ENCODE results near the gene LMO3.

LMO3 gene

DNA sequence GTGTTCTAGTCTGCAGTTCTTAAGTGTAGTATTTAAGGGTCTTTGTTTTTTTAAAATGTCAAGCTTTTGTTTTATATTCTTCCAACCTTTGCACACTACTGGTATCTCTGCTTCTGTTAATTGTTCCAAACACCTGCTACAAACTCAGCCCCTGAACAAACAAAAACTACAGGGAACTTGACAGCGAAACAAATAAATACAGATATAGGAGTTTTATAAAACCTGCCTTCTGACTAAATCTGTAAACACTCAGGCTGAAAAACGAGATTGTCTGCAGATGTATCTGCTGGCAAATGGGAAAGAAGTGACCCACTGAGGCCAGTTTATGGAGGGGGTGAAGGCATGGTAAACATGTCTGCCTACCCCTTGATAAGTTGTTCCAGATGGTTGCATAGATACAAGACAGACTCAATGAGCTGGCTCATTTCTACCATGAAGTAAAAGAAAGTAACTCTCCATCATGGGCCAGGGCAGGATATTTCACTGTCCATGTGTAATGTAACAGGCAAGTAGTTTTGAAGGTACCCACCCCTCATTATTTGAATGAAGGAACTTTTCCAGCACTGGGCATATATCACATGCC lies 75.6 kb downstream of the LMO3 start:
- POLR2A ChIA-PET = no interaction called here
- CTCF ChIA-PET = no interaction called here
- no peak for DNase-seq (ENCODE audit: low read depth, low spot score)
- H3K4me3 ChIP-seq (ENCODE audit: low read depth, low read length) = no peak overlapping the region
- TF ChIP-seq, protein P1, sequence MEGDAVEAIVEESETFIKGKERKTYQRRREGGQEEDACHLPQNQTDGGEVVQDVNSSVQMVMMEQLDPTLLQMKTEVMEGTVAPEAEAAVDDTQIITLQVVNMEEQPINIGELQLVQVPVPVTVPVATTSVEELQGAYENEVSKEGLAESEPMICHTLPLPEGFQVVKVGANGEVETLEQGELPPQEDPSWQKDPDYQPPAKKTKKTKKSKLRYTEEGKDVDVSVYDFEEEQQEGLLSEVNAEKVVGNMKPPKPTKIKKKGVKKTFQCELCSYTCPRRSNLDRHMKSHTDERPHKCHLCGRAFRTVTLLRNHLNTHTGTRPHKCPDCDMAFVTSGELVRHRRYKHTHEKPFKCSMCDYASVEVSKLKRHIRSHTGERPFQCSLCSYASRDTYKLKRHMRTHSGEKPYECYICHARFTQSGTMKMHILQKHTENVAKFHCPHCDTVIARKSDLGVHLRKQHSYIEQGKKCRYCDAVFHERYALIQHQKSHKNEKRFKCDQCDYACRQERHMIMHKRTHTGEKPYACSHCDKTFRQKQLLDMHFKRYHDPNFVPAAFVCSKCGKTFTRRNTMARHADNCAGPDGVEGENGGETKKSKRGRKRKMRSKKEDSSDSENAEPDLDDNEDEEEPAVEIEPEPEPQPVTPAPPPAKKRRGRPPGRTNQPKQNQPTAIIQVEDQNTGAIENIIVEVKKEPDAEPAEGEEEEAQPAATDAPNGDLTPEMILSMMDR (IDR thresholded peaks at IDR 0.05; ENCODE audit: insufficient read depth, low read length, missing control alignments) = no peak

DNA sequence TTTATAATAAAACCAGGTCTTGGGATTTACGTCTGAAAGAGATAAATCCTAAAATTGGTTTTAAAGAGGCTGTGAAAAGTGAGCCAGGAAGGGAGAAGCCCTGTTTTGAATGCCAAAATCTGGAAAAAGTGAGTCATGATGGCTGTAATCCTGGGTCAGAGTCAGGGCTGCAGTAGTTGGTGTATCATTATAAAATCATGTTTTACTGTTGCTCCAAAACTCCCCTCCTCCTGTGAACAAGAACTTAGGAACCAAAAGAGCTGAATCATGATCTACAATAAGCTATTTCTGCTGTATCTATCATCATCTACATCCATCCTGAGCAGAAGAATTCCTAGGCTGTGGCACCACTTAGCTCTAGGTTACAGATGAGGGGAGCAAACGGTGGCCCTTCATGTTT lies 79.3 kb downstream of the LMO3 start:
- TF ChIP-seq, protein P1 (IDR thresholded peaks at IDR 0.05; ENCODE audit: insufficient read depth, low read length, missing control alignments) = no peak
- POLR2A ChIA-PET = no interaction called here
- CTCF ChIA-PET = no interaction called here
- DNase-seq (ENCODE audit: low read depth, low spot score) = peak; percentile 2
- H3K4me3 ChIP-seq (ENCODE audit: low read depth, low read length) = no peak overlapping the region

DNA sequence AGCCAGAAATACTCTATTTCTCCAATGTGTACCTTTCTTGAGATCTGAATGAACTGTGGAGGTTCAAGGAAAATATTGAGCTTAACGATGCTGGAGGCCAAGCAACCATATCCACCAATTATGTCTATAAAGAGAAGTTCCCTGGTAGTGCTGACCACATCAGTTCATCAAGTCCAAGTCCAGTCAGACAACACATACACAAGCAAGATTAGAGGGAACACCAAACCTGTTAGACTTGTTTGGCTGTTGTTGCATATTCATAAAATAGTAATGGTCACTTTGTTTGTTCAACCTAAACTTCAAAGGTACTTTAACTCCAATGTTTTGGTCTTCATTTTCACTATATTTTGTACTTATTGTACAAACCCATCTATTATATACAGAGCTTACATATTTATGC lies 81.6 kb downstream of the LMO3 start:
- DNase-seq (ENCODE audit: low read depth, low spot score) = no peak
- H3K4me3 ChIP-seq (ENCODE audit: low read depth, low read length) = no peak overlapping the region
- POLR2A ChIA-PET = no interaction called here
- TF ChIP-seq, protein P1 (IDR thresholded peaks at IDR 0.05; ENCODE audit: insufficient read depth, low read length, missing control alignments) = no peak
- CTCF ChIA-PET = no interaction called here

DNA sequence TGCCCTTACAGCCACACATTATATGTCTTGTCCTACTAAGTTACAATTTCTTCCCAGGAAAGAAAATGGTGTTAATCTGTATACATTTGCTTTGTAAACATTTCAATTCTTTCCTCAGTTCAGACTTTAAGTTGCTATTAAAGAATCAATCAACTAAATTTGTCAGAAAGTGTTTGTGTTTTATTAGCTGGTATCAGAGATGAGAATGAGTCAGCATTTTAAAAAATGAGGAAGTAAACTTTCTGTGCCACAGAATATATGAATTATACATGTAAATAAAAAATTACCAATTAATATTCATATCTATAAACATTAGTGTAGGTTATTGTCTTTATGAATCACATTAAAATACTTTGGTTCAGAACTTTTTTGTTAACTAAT lies 82.0 kb downstream of the LMO3 start:
- TF ChIP-seq, protein P1 (IDR thresholded peaks at IDR 0.05; ENCODE audit: insufficient read depth, low read length, missing control alignments) = no peak
- POLR2A ChIA-PET = no interaction called here
- DNase-seq (ENCODE audit: low read depth, low spot score) = no peak
- CTCF ChIA-PET = no interaction called here
- H3K4me3 ChIP-seq (ENCODE audit: low read depth, low read length) = no peak overlapping the region

DNA sequence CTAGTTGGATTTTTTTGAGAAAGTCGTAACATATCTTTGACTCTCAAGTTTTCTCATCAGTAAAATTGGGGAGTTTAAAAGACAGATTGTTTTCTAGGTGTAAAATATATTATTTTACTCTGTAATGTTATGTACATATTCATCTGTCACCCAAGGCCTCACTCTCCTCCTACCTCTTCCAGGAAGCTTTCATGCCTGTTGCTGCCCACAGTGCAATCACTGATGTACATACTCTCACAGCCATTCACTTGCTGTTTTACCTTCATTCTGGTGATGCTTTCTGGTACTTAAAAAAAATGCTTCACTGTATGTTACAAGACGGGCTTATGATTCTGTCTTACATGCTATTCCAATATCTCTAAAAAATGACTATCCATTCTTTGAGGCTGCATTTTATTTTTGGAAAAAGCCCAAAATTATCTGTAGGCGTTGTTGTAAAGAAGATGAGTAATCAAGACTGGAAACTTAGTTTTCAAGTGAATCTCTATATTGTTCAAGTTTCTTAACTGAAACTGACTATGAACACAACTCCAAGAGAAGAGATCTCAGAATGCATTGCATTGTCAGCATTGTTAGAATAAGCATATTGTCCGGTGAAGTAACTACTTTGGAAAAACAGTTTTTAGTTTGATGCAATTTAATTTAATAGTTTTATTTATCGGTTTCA lies 82.5 kb downstream of the LMO3 start:
- H3K4me3 ChIP-seq (ENCODE audit: low read depth, low read length) = no peak overlapping the region
- no peak for DNase-seq (ENCODE audit: low read depth, low spot score)
- CTCF ChIA-PET = no interaction called here
- TF ChIP-seq, protein P1 (IDR thresholded peaks at IDR 0.05; ENCODE audit: insufficient read depth, low read length, missing control alignments) = no peak
- POLR2A ChIA-PET = no interaction called here

DNA sequence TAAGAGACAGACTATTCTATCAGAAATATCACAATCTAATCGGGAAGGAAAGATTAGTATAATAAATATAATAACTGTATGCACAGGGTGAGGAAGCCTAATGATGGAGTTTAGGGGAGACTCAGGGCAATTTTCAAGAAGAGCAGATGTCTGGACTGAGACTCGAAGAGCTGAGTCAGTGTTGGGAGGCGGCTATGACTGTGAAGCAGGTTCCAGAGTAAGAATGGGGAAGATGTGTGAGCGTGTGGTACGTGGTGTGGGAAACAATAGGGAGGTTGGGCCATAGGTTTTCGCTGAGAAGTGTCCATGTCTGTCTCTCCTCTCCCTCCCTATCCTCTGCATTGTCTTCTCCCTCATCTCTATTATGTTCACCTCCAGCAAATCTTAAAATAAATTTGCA lies 85.6 kb downstream of the LMO3 start:
- H3K4me3 ChIP-seq (ENCODE audit: low read depth, low read length) = no peak overlapping the region
- TF ChIP-seq, protein P1 (IDR thresholded peaks at IDR 0.05; ENCODE audit: insufficient read depth, low read length, missing control alignments) = no peak
- CTCF ChIA-PET = no interaction called here
- POLR2A ChIA-PET = no interaction called here
- DNase-seq (ENCODE audit: low read depth, low spot score) = no peak
